Thyroid gland (tissue), 4 donors: ENCODE measurements around the gene UBAP1L. TPM values are rescaled to one million over a fixed set of nuclear protein-coding genes. Genes with fewer than 3 reads are reported as not detected.

ENCODE experiments used
- DNase-seq, 2 donors: peaks; one replicate each; pipeline ENCODE4 v3.0.0-alpha.2; 2019
- H3K27ac ChIP-seq, 3 donors: fragments of 200-600 bp; sonication (generic); 1 replicate in 2 of 3; 2 replicates in 1 of 3; pipeline ENCODE4 v1.5.1; 2016 to 2019; ENCODE audit warnings: mild to moderate bottlenecking in 1 of 3, moderate library complexity in 1 of 3
- H3K27me3 ChIP-seq: fragments of 200-600 bp; sonication (generic); one replicate; pipeline ENCODE4 v1.5.1; 2019
- H3K36me3 ChIP-seq, 2 donors: fragments of 200-600 bp; sonication (generic); one replicate each; pipeline ENCODE4 v1.5.1; 2016 to 2019
- H3K4me1 ChIP-seq, 2 donors: fragments of 200-600 bp; sonication (generic); one replicate each; pipeline ENCODE4 v1.5.1; 2017 to 2019
- H3K4me3 ChIP-seq, 3 donors: fragments of 200-600 bp; sonication (generic); replicated peaks in 1 of 3; 1 replicate in 2 of 3; 2 replicates in 1 of 3; pipeline ENCODE4 v1.5.1; 2016; ENCODE audit warnings: mild to moderate bottlenecking in 1 of 3
- H3K9me3 ChIP-seq: fragments of 200-600 bp; sonication (generic); one replicate; pipeline ENCODE4 v1.5.1; 2017
- POLR2A ChIP-seq, 2 donors: fragments of 450-650 bp; IDR thresholded peaks; one replicate each; pipeline ENCODE4 v1.6.1; 2017; ENCODE audit warnings: antibody characterized with exemption in 2 of 2, mild to moderate bottlenecking in 2 of 2, moderate library complexity in 1 of 2
- WGBS, 2 donors: methylation state at CpG; one replicate each; pipeline ENCODE4 v1.1.5; 2017; 5-methylcytosine and 5-hydroxymethylcytosine counted together
- intact Hi-C: fragments of 100-400 bp; cut with DNase I; formaldehyde crosslinking; loops from one replicate; pipeline ENCODE4 v1.15.1; 2023
- total RNA-seq, 4 donors: library from RNA; depleted of rRNA; stranded (reverse); fragments of >200 nt; gene quantifications; one replicate each; pipeline ENCODE4 v1.2.3, GENCODE V29; 2016
- TF ChIP-seq, protein P1 (sequence below), 6 experiments: fragments of 200-600 bp in 3 of 6; fragments of 450-650 bp in 3 of 6; sonication (generic) in 3 of 6; IDR thresholded peaks; one replicate each; pipeline ENCODE4 v1.5.1; 2016 to 2019; ENCODE audit warnings: antibody characterized with exemption in 6 of 6, mild to moderate bottlenecking in 2 of 6, inconsistent platforms in 1 of 6, moderate library complexity in 1 of 6

UBAP1L gene
- total RNA-seq, 4 donors from 2014 or later, result 8.1 to 12.6 (median 8.8) TPM

DNA sequence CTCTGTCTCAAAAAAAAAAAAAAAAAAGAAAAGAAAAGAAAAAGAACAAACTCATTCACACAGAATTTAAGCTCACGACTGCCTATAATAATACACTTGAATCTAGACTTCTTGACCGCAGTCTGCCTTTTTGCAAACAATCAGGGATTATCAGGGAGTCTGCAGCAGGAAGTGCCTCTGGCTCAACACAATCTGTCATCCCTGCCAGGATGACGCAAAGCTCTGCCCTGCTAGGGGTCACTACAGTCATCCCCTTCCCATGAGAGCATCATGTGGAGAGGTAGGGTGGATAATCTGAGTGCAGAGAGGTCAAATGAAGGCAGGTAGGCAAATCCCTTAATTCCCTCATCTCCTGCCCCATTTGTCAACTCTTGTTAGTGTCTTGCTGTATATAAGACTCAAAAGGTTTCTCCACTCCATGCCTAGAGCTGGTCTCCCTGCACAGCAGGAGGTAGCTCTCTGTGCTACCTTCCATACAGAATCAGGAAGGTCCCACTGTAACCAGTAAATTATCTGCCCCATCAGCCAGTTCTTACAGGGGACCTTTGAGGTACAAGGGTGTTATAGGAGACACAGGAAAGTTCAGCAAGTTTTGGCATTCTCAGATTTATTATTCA, 4.2 kb downstream of the UBAP1L start:
- intact Hi-C loops, result no loop called here
- Histone ChIP-seq H3K27ac (no peak overlapping the region), H3K36me3 (peaks cover 16 to 19% of the 10 kb centered on the region in 2 donors), H3K4me1 (no peaks in the 10 kb centered on the region), H3K27me3 (no peaks in the 10 kb centered on the region), H3K4me3 (no peak overlapping the region), H3K9me3 (no peaks in the 10 kb centered on the region)
- WGBS, 2 donors, result 56 to 69% methylated on average over 3 of the region's 3 CpGs
- no peak for DNase-seq
- TF ChIP-seq, protein P1, sequence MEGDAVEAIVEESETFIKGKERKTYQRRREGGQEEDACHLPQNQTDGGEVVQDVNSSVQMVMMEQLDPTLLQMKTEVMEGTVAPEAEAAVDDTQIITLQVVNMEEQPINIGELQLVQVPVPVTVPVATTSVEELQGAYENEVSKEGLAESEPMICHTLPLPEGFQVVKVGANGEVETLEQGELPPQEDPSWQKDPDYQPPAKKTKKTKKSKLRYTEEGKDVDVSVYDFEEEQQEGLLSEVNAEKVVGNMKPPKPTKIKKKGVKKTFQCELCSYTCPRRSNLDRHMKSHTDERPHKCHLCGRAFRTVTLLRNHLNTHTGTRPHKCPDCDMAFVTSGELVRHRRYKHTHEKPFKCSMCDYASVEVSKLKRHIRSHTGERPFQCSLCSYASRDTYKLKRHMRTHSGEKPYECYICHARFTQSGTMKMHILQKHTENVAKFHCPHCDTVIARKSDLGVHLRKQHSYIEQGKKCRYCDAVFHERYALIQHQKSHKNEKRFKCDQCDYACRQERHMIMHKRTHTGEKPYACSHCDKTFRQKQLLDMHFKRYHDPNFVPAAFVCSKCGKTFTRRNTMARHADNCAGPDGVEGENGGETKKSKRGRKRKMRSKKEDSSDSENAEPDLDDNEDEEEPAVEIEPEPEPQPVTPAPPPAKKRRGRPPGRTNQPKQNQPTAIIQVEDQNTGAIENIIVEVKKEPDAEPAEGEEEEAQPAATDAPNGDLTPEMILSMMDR (IDR thresholded peaks at IDR 0.05), result no peak
- TF ChIP-seq POLR2A (IDR thresholded peaks at IDR 0.05), result no peak

DNA sequence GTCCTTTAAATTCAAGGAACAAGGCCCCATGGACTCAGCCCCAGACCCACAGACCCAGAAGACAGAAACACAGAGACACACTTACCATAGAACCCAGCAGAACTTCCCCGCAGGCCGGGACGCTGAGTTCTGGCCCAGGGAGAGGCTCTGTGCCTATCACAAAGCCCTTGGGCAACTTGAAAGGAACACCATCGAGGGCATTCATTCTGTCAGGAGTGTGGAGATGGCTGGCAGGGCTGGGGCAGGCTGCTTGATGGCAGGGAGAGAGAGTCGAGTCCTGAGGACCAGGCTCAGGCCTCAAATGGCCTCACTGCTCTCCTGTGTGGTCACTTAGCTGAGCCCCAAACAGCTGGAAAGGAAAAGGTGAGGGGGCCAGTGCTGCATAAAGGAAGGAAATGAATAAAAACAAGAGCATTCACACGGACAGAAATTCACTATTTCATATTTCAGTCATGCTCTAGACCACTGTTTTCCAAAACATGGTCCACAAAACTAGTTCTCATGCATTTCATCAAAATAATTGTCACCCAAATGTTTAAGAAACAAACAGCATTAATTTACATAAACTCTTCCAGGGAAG, 8.9 kb downstream of the UBAP1L start:
- Histone ChIP-seq H3K9me3 (no peaks in the 10 kb centered on the region), H3K27ac (no peak overlapping the region), H3K27me3 (no peaks in the 10 kb centered on the region), H3K4me3 (no peak overlapping the region), H3K36me3 (peaks cover 0 to 18% of the 10 kb centered on the region in 2 donors), H3K4me1 (no peaks in the 10 kb centered on the region)
- WGBS, 2 donors, result 77 to 80% methylated on average over 5 to 6 of the region's 6 CpGs
- no peak for TF ChIP-seq POLR2A (IDR thresholded peaks at IDR 0.05)
- no peak for DNase-seq
- intact Hi-C loops, result no loop called here

DNA sequence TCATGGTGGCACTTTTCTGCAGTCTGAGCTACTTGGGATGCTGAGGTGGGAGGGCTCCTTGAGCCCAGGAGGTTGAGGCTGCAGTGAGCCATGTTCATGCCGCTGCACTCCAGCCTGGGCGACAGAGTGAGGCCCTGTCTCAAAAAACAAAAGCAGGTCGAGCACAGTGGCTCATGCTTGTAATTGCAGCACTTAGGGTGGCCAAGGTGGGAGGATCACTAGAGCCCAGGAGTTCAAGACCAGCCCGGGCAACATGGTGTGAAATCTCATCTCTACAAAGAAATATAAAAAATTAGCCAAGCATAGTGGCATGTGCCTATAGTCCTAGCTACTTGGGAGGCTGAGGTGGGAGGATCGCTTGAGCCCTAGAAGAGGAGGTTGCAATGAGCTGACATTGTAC, 10.0 kb downstream of the UBAP1L start:
- H3K27ac ChIP-seq, result no peak overlapping the region
- H3K4me1 ChIP-seq, result no peaks in the 10 kb centered on the region
- no peak for TF ChIP-seq POLR2A (IDR thresholded peaks at IDR 0.05)
- TF ChIP-seq, protein P1 (IDR thresholded peaks at IDR 0.05), result no peak
- H3K4me3 ChIP-seq, result no peak overlapping the region
- H3K27me3 ChIP-seq, result no peaks in the 10 kb centered on the region
- intact Hi-C loops, result no loop called here
- H3K9me3 ChIP-seq, result no peaks in the 10 kb centered on the region
- H3K36me3 ChIP-seq, result peaks cover 5 to 21% of the 10 kb centered on the region in 2 donors
- DNase-seq, result no peak
- WGBS, 2 donors, result 88% methylated on average over 5 of the region's 5 CpGs

DNA sequence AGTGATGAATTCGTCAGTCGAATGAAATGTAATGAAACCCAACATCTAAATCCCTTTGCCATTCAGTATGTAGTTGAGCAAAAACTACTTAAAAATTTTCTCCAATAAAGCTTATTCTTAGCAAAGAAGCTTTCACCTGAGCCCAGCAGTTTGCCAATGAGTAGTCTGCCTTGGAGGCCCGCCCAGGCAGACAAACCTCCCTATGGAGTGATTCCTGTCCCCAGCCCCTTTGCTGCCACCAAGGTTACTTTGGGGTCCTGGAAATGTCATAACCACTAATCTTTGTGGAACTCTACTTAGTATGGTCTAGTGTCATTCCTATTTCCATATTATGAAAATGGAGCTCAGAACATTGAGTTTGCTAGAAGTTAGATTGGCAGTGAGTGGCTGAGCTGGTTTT, 12.1 kb downstream of the UBAP1L start:
- no peaks in the 10 kb centered on the region for H3K9me3 ChIP-seq
- TF ChIP-seq, protein P1 (IDR thresholded peaks at IDR 0.05), result no peak
- no peak for TF ChIP-seq POLR2A (IDR thresholded peaks at IDR 0.05)
- H3K27me3 ChIP-seq, result no peaks in the 10 kb centered on the region
- no peak overlapping the region for H3K27ac ChIP-seq
- H3K4me3 ChIP-seq, result no peak overlapping the region
- H3K36me3 ChIP-seq, result peaks cover 16 to 36% of the 10 kb centered on the region in 2 donors
- intact Hi-C loops, result loop anchor here (5.0 kb wide), 1 partner anchor 51 kb away; no protein-coding TSS in a partner anchor
- no peaks in the 10 kb centered on the region for H3K4me1 ChIP-seq
- DNase-seq, result no peak
- 94 to 97% methylated on average over 3 of the region's 3 CpGs for WGBS, 2 donors

DNA sequence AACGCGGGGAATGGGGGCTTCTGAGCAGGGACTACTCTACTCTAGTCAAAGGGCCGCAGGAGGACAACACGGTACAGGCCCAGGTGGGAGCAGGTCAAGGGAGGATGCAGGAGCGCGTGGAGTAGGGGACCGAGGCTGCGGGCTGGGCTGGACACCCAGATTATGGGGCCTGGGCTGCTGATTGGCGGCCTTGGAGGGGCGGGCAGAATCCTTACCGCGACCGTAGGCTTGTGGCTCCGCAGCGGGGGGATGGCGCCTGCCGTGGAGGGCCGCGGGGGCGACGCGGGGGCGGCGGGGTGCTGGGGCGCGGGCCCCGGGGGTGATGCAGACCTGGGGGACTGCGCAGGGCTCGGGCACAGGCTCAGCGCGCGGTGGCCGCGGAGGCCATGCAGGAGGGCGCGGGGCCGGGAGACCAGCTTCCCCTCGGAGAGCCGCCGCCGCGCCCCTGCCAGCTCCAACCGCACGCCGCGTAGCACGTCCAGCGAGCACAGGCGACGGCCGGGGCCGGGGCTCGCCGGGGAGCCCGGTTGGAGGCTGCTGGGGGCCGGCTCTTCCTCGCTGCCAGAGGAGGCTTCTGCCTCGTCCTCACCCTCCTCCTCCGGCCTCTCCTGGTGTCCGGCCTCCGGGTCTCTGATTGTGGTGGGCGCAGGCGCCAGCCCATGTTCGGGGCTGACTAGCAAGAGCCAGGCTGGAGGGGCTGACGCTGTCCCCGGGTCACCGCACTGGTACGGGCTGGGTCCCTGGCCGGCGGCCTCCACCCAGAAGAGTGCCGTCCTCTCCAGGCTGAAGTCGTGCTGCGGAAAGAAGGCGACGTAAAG, 12.9 kb downstream of the UBAP1L start:
- TF ChIP-seq, protein P1 (IDR thresholded peaks at IDR 0.05), result no peak
- no peak for TF ChIP-seq POLR2A (IDR thresholded peaks at IDR 0.05)
- H3K36me3 ChIP-seq, result peaks cover 16 to 36% of the 10 kb centered on the region in 2 donors
- no peak for DNase-seq
- H3K4me3 ChIP-seq, result no peak overlapping the region
- H3K4me1 ChIP-seq, result no peaks in the 10 kb centered on the region
- H3K9me3 ChIP-seq, result no peaks in the 10 kb centered on the region
- 71 to 85% methylated on average over 14 to 42 of the region's 75 CpGs for WGBS, 2 donors
- intact Hi-C loops, result loop anchor here (5.0 kb wide), 1 partner anchor 50 kb away; no protein-coding TSS in a partner anchor
- H3K27ac ChIP-seq, result no peak overlapping the region
- H3K27me3 ChIP-seq, result no peaks in the 10 kb centered on the region
